H9 (cell line): ENCODE data around the gene UPF3B. TPM values are rescaled to one million over a fixed set of nuclear protein-coding genes. Genes with fewer than 3 reads are reported as not detected.
"Not testable (repeated sequence)": the region's sequence is repeated elsewhere in the genome, so short reads cannot be mapped to it uniquely, and the experiment has no call there.

Source experiments
- DNase-seq: peaks from one replicate; pipeline ENCODE4 v3.0.0-alpha.2; 2017
- H2AFZ ChIP-seq: one replicate; pipeline ENCODE4 v1.6.1; 2013; ENCODE audit warnings: mild to moderate bottlenecking, low read length, control low read depth, moderate library complexity
- H2AK5ac ChIP-seq: 2 replicates; pipeline ENCODE4 v1.6.1; 2013; ENCODE audit warnings: low read length, control low read depth, mixed read lengths; ENCODE audit not compliant: insufficient read length
- H2BK120ac ChIP-seq: one replicate; pipeline ENCODE4 v1.6.1; 2013; ENCODE audit warnings: low read depth, mild to moderate bottlenecking, low read length, control low read depth, inconsistent platforms; ENCODE audit not compliant: poor library complexity, severe bottlenecking
- H2BK12ac ChIP-seq: 2 replicates; pipeline ENCODE4 v1.6.1; 2013; ENCODE audit warnings: low read length, control low read depth, mixed read lengths, low read depth; ENCODE audit not compliant: insufficient read length
- H2BK15ac ChIP-seq: 2 replicates; pipeline ENCODE4 v1.6.1; 2013; ENCODE audit warnings: low read depth, low read length, control low read depth
- H2BK20ac ChIP-seq: one replicate; pipeline ENCODE4 v1.6.1; 2013; ENCODE audit warnings: low read depth, mild to moderate bottlenecking, low read length, control low read depth, inconsistent platforms; ENCODE audit not compliant: poor library complexity, severe bottlenecking
- H2BK5ac ChIP-seq: 2 replicates; pipeline ENCODE4 v1.6.1; 2013; ENCODE audit warnings: low read length, control low read depth, mixed read lengths; ENCODE audit not compliant: insufficient read length
- H3K14ac ChIP-seq: 2 replicates; pipeline ENCODE4 v1.6.1; 2013; ENCODE audit warnings: low read length, control low read depth; ENCODE audit not compliant: insufficient read depth
- H3K18ac ChIP-seq: 2 replicates; pipeline ENCODE4 v1.6.1; 2013; ENCODE audit warnings: low read depth, mild to moderate bottlenecking, mixed read lengths, low read length, control low read depth; ENCODE audit not compliant: insufficient read length
- H3K23ac ChIP-seq: 2 replicates; pipeline ENCODE4 v1.6.1; 2013; ENCODE audit warnings: low read length, control low read depth, mixed read lengths, low read depth; ENCODE audit not compliant: insufficient read length
- H3K23me2 ChIP-seq: 2 replicates; pipeline ENCODE4 v1.6.1; 2013; ENCODE audit warnings: low read depth, mild to moderate bottlenecking, mixed read lengths, low read length, control low read depth; ENCODE audit not compliant: insufficient read length, poor library complexity, severe bottlenecking
- H3K27ac ChIP-seq: 2 replicates; pipeline ENCODE4 v1.5.1; 2013; ENCODE audit warnings: low read length, control low read depth, mixed read lengths, low read depth; ENCODE audit not compliant: insufficient read length
- H3K27me3 ChIP-seq: 2 replicates; pipeline ENCODE4 v1.6.1; 2013; ENCODE audit warnings: low read length, control low read depth, inconsistent platforms; ENCODE audit not compliant: insufficient read depth
- H3K4ac ChIP-seq: 2 replicates; pipeline ENCODE4 v1.6.1; 2013; ENCODE audit warnings: low read depth, mild to moderate bottlenecking, control low read depth, inconsistent platforms, low read length, moderate library complexity
- H3K4me1 ChIP-seq: 2 replicates; pipeline ENCODE4 v1.6.1; 2013; ENCODE audit warnings: low read length, control low read depth, inconsistent platforms; ENCODE audit not compliant: insufficient read depth
- H3K4me2 ChIP-seq: 2 replicates; pipeline ENCODE4 v1.6.1; 2013; ENCODE audit warnings: low read length, control low read depth, mixed read lengths; ENCODE audit not compliant: insufficient read length, insufficient read depth
- H3K56ac ChIP-seq: 2 replicates; pipeline ENCODE4 v1.6.1; 2013; ENCODE audit warnings: low read depth, mild to moderate bottlenecking, mixed read lengths, low read length, control low read depth; ENCODE audit not compliant: insufficient read length
- H3K79me1 ChIP-seq: 2 replicates; pipeline ENCODE4 v1.6.1; 2013; ENCODE audit warnings: low read depth, mild to moderate bottlenecking, moderate library complexity, low read length, control low read depth, inconsistent platforms; ENCODE audit not compliant: insufficient read depth, poor library complexity, severe bottlenecking
- H3K79me2 ChIP-seq: 2 replicates; pipeline ENCODE4 v1.6.1; 2013; ENCODE audit warnings: low read length, control low read depth, inconsistent platforms; ENCODE audit not compliant: insufficient read depth
- H3K9ac ChIP-seq: 2 replicates; pipeline ENCODE4 v1.6.1; 2013; ENCODE audit warnings: low read length, control low read depth, mixed read lengths; ENCODE audit not compliant: insufficient read length; ENCODE audit errors: extremely low read depth
- H3K9me3 ChIP-seq: one replicate; pipeline ENCODE4 v1.6.1; 2013; ENCODE audit warnings: low read depth, low read length, inconsistent platforms; ENCODE audit not compliant: control insufficient read depth
- H3T11ph ChIP-seq: one replicate; pipeline ENCODE4 v1.6.1; 2013; ENCODE audit warnings: mild to moderate bottlenecking, low read length, control low read depth, inconsistent platforms
- H4K20me1 ChIP-seq: one replicate; pipeline ENCODE4 v1.6.1; 2013; ENCODE audit not compliant: control insufficient read depth, insufficient read length, insufficient read depth
- H4K5ac ChIP-seq: 2 replicates; pipeline ENCODE4 v1.6.1; 2013; ENCODE audit warnings: low read depth, mild to moderate bottlenecking, mixed read lengths, low read length, control low read depth; ENCODE audit not compliant: insufficient read length
- H4K8ac ChIP-seq: replicated peaks from 2 replicates; pipeline ENCODE4 v1.6.1; 2013; ENCODE audit warnings: low read length, control low read depth, mixed read lengths, low read depth; ENCODE audit not compliant: insufficient read length
- H4K91ac ChIP-seq: 2 replicates; pipeline ENCODE4 v1.6.1; 2013; ENCODE audit warnings: low read depth, mild to moderate bottlenecking, moderate library complexity, mixed read lengths, low read length, control low read depth; ENCODE audit not compliant: insufficient read length
- H3K27ac Mint-ChIP-seq, 3 experiments: 2 replicates in 2 of 3; 3 replicates in 1 of 3; pipeline ENCODE4 v1.8.0; 2020 to 2021; ENCODE audit warnings: mixed read lengths in 3 of 3, mild to moderate bottlenecking in 1 of 3, moderate library complexity in 1 of 3
- H3K27me3 Mint-ChIP-seq: 2 replicates; pipeline ENCODE4 v1.8.0; 2021; ENCODE audit warnings: low read depth, mild to moderate bottlenecking, moderate library complexity, mixed read lengths
- H3K36me3 Mint-ChIP-seq, 3 experiments: 2 replicates in 2 of 3; 3 replicates in 1 of 3; pipeline ENCODE4 v1.8.0; 2020 to 2021; ENCODE audit warnings: low read depth in 3 of 3, mixed read lengths in 3 of 3; ENCODE audit not compliant: insufficient read depth in 1 of 3
- H3K4me1 Mint-ChIP-seq, 2 experiments: 2 replicates each; pipeline ENCODE4 v1.8.0; 2020; ENCODE audit warnings: mixed read lengths in 2 of 2
- H3K4me3 Mint-ChIP-seq, 2 experiments: 2 replicates in 1 of 2; 3 replicates in 1 of 2; pipeline ENCODE4 v1.8.0; 2020 to 2021; ENCODE audit warnings: mild to moderate bottlenecking in 2 of 2, mixed read lengths in 2 of 2, moderate library complexity in 1 of 2
- H3K9me3 Mint-ChIP-seq, 2 experiments: 2 replicates in 1 of 2; 3 replicates in 1 of 2; pipeline ENCODE4 v1.8.0; 2020; ENCODE audit warnings: mild to moderate bottlenecking in 2 of 2, mixed read lengths in 2 of 2, moderate library complexity in 1 of 2
- WGBS: extraction: QIAGEN DNeasy Blood & Tissue Kit; methylation state at CpG from one replicate; pipeline ENCODE4 v1.1.7; 2013; ENCODE audit warnings: missing lambda C conversion rate, low lambda C conversion rate, mixed read lengths; ENCODE audit not compliant: insufficient read length; ENCODE audit errors: extremely low coverage; 5-methylcytosine and 5-hydroxymethylcytosine counted together
- total RNA-seq: library from RNA; stranded (reverse); gene quantifications from 2 replicates; pipeline ENCODE4 v1.2.1, GENCODE V29; 2021

Gene UPF3B
- total RNA-seq, 1 experiment from 2014 or later = 31.5 TPM

- H3K4me3 Mint-ChIP-seq, H2BK5ac ChIP-seq, H3K79me1 ChIP-seq, H2BK15ac ChIP-seq, H2BK20ac ChIP-seq, H3K14ac ChIP-seq, H2AK5ac ChIP-seq, H3K4me1 Mint-ChIP-seq, H3K9ac ChIP-seq, H3K27ac Mint-ChIP-seq, H3K79me2 ChIP-seq, H3K4me1 ChIP-seq, H3T11ph ChIP-seq, H2BK120ac ChIP-seq, H4K8ac ChIP-seq, H3K36me3 Mint-ChIP-seq, H3K23ac ChIP-seq, H3K23me2 ChIP-seq, H4K20me1 ChIP-seq, H4K91ac ChIP-seq, H2BK12ac ChIP-seq, H4K5ac ChIP-seq, H3K27me3 Mint-ChIP-seq, H3K18ac ChIP-seq, H3K27ac ChIP-seq, H3K4ac ChIP-seq, H3K56ac ChIP-seq, H3K27me3 ChIP-seq, H3K4me2 ChIP-seq, H2AFZ ChIP-seq, DNase-seq: not testable (repeated sequence)
- peaks cover 37 to 52% of the 10 kb centered on the region in 2 experiments for H3K9me3 Mint-ChIP-seq
- WGBS = no CpG with 5 or more reads among the region's 36 CpGs
- H3K9me3 ChIP-seq = peaks cover 16% of the 10 kb centered on the region
Measured at GRCh38 chrX:119890626-119891025, 37.9 kb upstream of the UPF3B start.
